OCI-LY7 (cell line): Measurements from ENCODE around the gene SFT2D1.

Experiments
- EZH2phosphoT487 ChIP-seq: fragments of 200-600 bp; sonication (generic); IDR thresholded peaks from 2 replicates; pipeline ENCODE4 v1.6.1; 2018; ENCODE audit warnings: low read depth, borderline replicate concordance, mild to moderate bottlenecking, mixed run types, antibody characterized with exemption, low read length, moderate library complexity, mixed read lengths
- TF ChIP-seq, protein P1 (sequence below): fragments of 200-600 bp; sonication (generic); conservative IDR thresholded peaks from 2 replicates; pipeline ENCODE4 v1.5.1; 2014; ENCODE audit warnings: mild to moderate bottlenecking, antibody characterized with exemption, low read length, moderate library complexity, mixed read lengths

DNA sequence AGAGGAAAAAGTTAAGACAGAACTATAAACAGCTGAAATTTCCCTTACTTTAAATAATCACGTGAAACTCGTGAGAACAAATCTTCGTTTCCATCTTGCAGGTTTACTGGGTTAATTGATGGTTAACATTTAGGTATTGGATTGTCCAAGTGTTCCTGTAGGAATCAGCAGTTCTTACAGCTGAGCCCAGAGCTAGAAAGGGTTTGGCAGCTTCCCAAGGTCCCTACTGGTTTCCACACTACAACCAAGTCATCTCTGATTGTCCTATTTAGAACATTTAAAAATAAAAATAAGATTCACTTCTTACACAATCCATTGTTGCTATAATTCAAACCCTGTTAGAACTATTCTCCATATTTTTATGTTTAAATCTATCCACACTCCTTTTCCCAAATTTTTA, 24.6 kb upstream of the SFT2D1 start:
- TF ChIP-seq, protein P1, sequence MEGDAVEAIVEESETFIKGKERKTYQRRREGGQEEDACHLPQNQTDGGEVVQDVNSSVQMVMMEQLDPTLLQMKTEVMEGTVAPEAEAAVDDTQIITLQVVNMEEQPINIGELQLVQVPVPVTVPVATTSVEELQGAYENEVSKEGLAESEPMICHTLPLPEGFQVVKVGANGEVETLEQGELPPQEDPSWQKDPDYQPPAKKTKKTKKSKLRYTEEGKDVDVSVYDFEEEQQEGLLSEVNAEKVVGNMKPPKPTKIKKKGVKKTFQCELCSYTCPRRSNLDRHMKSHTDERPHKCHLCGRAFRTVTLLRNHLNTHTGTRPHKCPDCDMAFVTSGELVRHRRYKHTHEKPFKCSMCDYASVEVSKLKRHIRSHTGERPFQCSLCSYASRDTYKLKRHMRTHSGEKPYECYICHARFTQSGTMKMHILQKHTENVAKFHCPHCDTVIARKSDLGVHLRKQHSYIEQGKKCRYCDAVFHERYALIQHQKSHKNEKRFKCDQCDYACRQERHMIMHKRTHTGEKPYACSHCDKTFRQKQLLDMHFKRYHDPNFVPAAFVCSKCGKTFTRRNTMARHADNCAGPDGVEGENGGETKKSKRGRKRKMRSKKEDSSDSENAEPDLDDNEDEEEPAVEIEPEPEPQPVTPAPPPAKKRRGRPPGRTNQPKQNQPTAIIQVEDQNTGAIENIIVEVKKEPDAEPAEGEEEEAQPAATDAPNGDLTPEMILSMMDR: no peak
- no peak for TF ChIP-seq EZH2phosphoT487
